ENCODE measurements around the gene CEP131.

GRCh38 chr17:81245665-81246342 lies 23.0 kb upstream of the CEP131 start:
- TF ChIP-seq POLR2A (IDR thresholded peaks at IDR 0.05) (no peak), CTCF (IDR thresholded peaks at IDR 0.05) (no peak)

Data from body of pancreas (tissue), 4 donors.